GM10847 (cell line): ENCODE measurements around the gene HOXA13.

Source experiments
- POLR2A ChIP-seq: IDR thresholded peaks from 2 replicates; pipeline ENCODE4 v1.6.1; 2011; ENCODE audit not compliant: insufficient read length; ENCODE audit errors: extremely low read depth

Gene HOXA13

GRCh38 chr7:27166531-27167505 lies 33.1 kb downstream of the HOXA13 start:
- no peak for TF ChIP-seq POLR2A

DNA sequence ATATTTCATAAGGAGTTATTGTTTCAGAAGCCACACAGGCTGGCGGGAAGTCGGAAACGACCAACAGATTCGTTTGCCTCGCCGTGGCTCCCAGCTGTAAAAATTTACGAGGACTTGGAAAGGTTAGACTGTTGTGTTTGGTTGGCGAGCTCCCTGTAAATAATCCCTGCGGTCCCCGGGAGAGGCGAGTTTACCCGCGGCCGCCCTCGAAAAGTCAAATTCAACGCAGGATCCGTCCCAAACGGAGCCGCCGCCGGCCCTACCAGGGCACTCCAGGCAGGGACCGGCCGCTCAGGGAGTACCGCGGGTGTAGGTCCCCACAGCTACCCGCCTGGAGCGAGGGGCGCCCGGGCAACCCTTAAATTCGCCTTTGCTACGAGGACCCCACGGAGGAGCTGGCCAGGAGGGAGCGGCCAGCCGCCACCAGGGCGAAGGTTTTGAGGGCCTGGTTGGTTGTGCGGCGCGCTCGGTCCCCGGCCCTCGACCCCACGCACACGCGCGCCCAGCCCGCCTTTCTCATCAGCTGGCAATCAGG lies 33.8 kb downstream of the HOXA13 start:
- no peak for TF ChIP-seq POLR2A

- TF ChIP-seq POLR2A: no peak
Observed at GRCh38 chr7:27165089-27165995, 34.5 kb downstream of the HOXA13 start, which contains the start of gene HOXA9. TSS of gene HOXA9 (minus strand) at chr7:27165537. CDS start at chr7:27165457, 80 bp downstream.

DNA sequence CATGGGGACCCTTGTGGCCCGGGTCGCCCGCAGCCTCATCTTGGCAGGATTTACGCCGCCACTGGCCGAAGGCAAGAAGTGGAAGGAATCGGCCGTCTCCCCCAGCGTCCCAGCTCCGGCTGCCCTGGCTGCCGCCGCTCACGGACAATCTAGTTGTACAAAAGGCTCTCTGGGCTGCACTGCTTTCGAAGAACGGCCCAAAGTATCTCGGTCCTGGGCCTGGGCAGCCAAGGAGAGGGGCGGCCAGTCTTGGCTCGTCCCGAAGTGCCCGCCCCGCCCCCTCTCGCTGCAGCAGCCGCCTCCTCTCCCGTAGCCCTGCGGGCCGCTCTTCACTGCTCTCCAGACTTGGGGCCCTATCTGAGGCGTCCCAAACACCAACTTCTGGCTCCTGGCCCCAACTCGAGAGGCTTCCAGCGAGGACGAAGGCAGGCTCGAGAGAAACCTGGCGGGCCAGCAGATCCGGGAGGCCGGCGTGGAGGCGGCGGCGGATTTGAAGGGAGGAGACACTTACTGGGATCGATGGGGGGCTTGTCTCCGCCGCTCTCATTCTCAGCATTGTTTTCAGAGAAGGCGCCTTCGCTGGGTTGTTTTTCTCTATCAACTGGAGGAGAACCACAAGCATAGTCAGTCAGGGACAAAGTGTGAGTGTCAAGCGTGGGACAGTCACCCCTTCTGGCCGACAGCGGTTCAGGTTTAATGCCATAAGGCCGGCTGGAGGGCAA lies 35.4 kb downstream of the HOXA13 start:
- TF ChIP-seq POLR2A: no peak

GRCh38 chr7:27164045-27164366 lies 35.9 kb downstream of the HOXA13 start:
- no peak for TF ChIP-seq POLR2A

GRCh38 chr7:27163288-27164044 lies 36.4 kb downstream of the HOXA13 start:
- TF ChIP-seq POLR2A: no peak

DNA sequence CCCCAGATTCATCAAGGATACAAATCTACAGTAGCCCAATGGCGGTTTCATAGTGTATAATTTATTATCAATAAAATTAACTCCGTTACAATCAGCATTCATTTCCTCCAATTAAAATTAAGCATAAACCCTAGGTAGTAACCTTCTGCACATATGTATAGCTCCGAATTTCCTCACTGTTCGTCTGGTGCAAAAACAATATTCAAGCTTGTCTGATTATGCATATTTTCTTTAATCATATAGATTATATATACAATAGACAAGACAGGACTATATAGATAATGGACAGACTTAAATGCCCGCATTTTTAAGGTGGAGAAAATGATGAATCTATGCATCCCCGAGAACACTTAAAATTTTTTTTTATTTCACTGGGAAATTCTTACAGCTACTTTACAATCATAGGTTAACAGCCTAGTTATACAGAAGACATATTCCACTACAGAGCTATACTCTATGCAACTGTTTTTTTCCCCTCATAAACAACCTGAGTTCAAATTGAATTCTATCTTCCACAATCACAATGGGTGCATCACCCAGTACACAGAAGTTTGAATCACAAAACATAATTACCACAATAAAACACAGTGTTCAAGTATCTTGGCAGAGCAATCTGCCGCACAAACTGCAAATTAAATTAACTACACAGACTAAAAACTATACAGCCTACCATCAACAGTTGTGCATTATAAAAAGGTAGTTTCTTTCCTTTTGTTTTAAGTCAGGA lies 37.2 kb downstream of the HOXA13 start:
- TF ChIP-seq POLR2A: no peak

- no peak for TF ChIP-seq POLR2A
Observed at GRCh38 chr7:27161721-27162560, 38.0 kb downstream of the HOXA13 start.

GRCh38 chr7:27161214-27161720 lies 38.6 kb downstream of the HOXA13 start:
- TF ChIP-seq POLR2A: no peak

GRCh38 chr7:27160546-27161213 lies 39.2 kb downstream of the HOXA13 start:
- TF ChIP-seq POLR2A: no peak

GRCh38 chr7:27160145-27160545 lies 39.7 kb downstream of the HOXA13 start:
- TF ChIP-seq POLR2A: no peak
